ENCODE results near the gene CDK3. TPM values are rescaled to one million over a fixed set of nuclear protein-coding genes. Genes with fewer than 3 reads are reported as not detected.

Gene CDK3
- total RNA-seq, 2 experiments from 2014 or later, result 7.3 to 12.8 TPM

DNA sequence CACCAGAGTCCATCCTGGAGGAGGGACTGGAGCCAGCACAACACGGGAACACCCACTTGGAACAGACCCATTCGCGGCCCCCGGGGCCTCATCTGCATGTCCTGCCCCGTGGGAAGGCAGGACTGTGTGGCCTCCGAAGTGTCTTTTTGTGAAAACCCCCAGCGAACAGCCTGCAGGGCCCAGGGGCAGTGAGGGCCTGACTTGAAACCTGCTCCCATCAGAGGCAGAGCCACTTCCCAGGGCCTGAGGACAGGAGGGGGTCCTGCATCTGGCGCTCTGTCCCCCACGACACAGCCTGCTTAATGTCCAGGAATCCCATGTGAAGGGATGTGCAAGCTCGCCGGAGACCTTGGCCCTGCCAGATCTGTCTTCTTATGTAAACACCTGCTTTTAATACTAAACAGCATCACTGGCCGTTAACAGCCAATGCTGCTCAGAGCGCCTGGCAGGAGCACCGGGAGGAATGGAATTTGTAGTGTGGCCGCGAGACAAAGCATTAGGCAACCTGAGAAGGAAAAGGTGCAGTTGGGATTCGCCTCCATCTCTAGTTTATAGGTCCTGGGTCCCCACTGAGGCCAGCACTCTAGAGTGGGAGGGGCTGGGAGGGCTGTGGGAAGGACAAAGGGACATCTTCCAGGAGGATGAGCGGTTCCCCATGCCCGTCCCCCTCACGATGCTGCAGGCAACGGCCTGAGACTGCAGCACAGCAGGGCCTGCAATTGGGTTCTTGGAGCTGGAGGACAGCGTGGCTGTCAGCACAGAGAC lies 36.0 kb downstream of the CDK3 start:
- Histone ChIP-seq H3K9me2 (ENCODE audit: insufficient read depth, low read length) (no peaks in the 10 kb centered on the region), H3K79me2 (ENCODE audit: insufficient read depth, low read depth, low read length) (no peaks in the 10 kb centered on the region), H3K4me3 (ENCODE audit: low read depth, low read length, poor library complexity, severe bottlenecking) (no peak overlapping the region), H3K36me3 (ENCODE audit: insufficient read depth, low read length) (peaks cover 45% of the 10 kb centered on the region), H3K4me2 (ENCODE audit: low read length) (no peak overlapping the region), H2AFZ (ENCODE audit: low read length) (no peak overlapping the region), H3K4me1 (ENCODE audit: insufficient read depth, low read length, poor library complexity, severe bottlenecking) (no peaks in the 10 kb centered on the region), H3K27ac (ENCODE audit: low read depth, low read length, poor library complexity, severe bottlenecking) (no peak overlapping the region), H3K9me3 (ENCODE audit: low read length) (no peaks in the 10 kb centered on the region), H4K20me1 (ENCODE audit: insufficient read depth, low read length) (no peaks in the 10 kb centered on the region)
- no peak for TF ChIP-seq EZH2phosphoT487 (IDR thresholded peaks at IDR 0.05; ENCODE audit: borderline replicate concordance, low read depth, low read length)
- TF ChIP-seq, protein P1, sequence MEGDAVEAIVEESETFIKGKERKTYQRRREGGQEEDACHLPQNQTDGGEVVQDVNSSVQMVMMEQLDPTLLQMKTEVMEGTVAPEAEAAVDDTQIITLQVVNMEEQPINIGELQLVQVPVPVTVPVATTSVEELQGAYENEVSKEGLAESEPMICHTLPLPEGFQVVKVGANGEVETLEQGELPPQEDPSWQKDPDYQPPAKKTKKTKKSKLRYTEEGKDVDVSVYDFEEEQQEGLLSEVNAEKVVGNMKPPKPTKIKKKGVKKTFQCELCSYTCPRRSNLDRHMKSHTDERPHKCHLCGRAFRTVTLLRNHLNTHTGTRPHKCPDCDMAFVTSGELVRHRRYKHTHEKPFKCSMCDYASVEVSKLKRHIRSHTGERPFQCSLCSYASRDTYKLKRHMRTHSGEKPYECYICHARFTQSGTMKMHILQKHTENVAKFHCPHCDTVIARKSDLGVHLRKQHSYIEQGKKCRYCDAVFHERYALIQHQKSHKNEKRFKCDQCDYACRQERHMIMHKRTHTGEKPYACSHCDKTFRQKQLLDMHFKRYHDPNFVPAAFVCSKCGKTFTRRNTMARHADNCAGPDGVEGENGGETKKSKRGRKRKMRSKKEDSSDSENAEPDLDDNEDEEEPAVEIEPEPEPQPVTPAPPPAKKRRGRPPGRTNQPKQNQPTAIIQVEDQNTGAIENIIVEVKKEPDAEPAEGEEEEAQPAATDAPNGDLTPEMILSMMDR (conservative IDR thresholded peaks at IDR 0.05; ENCODE audit: low read length), result no peak
- CTCF ChIA-PET (ENCODE audit: unreplicated experiment), result no interaction called here
- POLR2A ChIA-PET, result no interaction called here
- intact Hi-C loops (cut with micrococcal nuclease; ENCODE audit: unreplicated experiment), result no loop called here
- DNase-seq (ENCODE audit: low spot score), result no peak
- BruUV-seq (replicated peaks), result no TSS peak

DNA sequence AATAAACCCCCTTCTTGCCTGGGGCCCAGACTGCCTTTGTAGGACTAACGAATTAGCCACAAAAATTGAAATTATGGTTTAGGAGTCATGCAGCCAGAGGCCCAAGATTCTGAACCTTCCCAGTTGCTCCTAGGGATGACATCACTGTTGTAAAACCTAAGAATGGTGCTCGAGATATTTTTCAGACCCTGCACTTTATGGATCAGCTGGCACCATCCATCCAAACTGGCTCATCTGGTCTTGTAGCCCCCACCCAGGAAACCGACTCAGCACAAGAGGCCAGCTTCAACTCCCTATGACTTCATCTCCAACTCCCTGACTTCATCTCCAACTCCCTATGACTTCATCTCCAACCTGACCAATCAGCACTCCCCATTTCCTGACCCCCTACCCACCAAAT lies 37.4 kb downstream of the CDK3 start:
- Histone ChIP-seq H4K20me1 (ENCODE audit: insufficient read depth, low read length) (no peaks in the 10 kb centered on the region), H3K4me1 (ENCODE audit: insufficient read depth, low read length, poor library complexity, severe bottlenecking) (no peaks in the 10 kb centered on the region), H3K79me2 (ENCODE audit: insufficient read depth, low read depth, low read length) (no peaks in the 10 kb centered on the region), H3K36me3 (ENCODE audit: insufficient read depth, low read length) (peaks cover 59% of the 10 kb centered on the region), H2AFZ (ENCODE audit: low read length) (no peak overlapping the region), H3K4me2 (ENCODE audit: low read length) (no peak overlapping the region), H3K27ac (ENCODE audit: low read depth, low read length, poor library complexity, severe bottlenecking) (no peak overlapping the region), H3K9me2 (ENCODE audit: insufficient read depth, low read length) (no peaks in the 10 kb centered on the region), H3K4me3 (ENCODE audit: low read depth, low read length, poor library complexity, severe bottlenecking) (no peak overlapping the region), H3K9me3 (ENCODE audit: low read length) (no peaks in the 10 kb centered on the region)
- DNase-seq (ENCODE audit: low spot score), result no peak
- no peak for TF ChIP-seq EZH2phosphoT487 (IDR thresholded peaks at IDR 0.05; ENCODE audit: borderline replicate concordance, low read depth, low read length)
- TF ChIP-seq, protein P1 (conservative IDR thresholded peaks at IDR 0.05; ENCODE audit: low read length), result no peak
- intact Hi-C loops (cut with micrococcal nuclease; ENCODE audit: unreplicated experiment), result no loop called here
- no TSS peak for BruUV-seq (replicated peaks)
- ChIA-PET POLR2A (no interaction called here), CTCF (ENCODE audit: unreplicated experiment) (no interaction called here)

DNA sequence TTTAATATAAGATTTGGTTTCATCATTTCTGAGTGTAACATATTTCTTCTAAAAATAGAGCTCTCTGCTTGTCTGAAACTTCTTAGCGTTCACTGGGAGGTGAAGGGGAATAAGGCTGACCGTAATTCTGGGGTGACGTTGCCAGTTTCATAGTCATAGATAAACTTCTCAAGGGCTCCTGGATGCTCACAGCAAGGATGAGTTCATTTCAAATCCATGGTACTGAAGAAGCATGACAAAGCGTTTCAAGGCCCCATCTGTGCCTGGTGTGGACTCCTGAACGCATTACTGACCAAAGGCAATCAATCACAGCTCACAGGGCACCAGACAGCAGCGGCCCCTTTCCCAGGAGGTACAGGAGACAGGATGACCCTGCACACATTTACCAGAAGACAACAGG lies 38.5 kb downstream of the CDK3 start:
- peaks cover 69% of the 10 kb centered on the region for H3K36me3 ChIP-seq (ENCODE audit: insufficient read depth, low read length)
- no peak overlapping the region for H3K27ac ChIP-seq (ENCODE audit: low read depth, low read length, poor library complexity, severe bottlenecking)
- no peak overlapping the region for H3K4me3 ChIP-seq (ENCODE audit: low read depth, low read length, poor library complexity, severe bottlenecking)
- H4K20me1 ChIP-seq (ENCODE audit: insufficient read depth, low read length), result no peaks in the 10 kb centered on the region
- no peak overlapping the region for H3K4me2 ChIP-seq (ENCODE audit: low read length)
- intact Hi-C loops (cut with micrococcal nuclease; ENCODE audit: unreplicated experiment), result no loop called here
- POLR2A ChIA-PET, result interaction anchor here (0.6 to 1.1 kb wide), 2 partner anchors 8 to 326 kb away, joined by 3 to 6 read pairs; no protein-coding TSS in a partner anchor
- CTCF ChIA-PET (ENCODE audit: unreplicated experiment), result no interaction called here
- no peaks in the 10 kb centered on the region for H3K79me2 ChIP-seq (ENCODE audit: insufficient read depth, low read depth, low read length)
- TSS peak; percentile 88 for BruUV-seq (replicated peaks)
- H3K9me2 ChIP-seq (ENCODE audit: insufficient read depth, low read length), result no peaks in the 10 kb centered on the region
- no peak overlapping the region for H2AFZ ChIP-seq (ENCODE audit: low read length)
- no peak for DNase-seq (ENCODE audit: low spot score)
- H3K9me3 ChIP-seq (ENCODE audit: low read length), result no peaks in the 10 kb centered on the region
- TF ChIP-seq EZH2phosphoT487 (IDR thresholded peaks at IDR 0.05; ENCODE audit: borderline replicate concordance, low read depth, low read length), result no peak
- TF ChIP-seq, protein P1 (conservative IDR thresholded peaks at IDR 0.05; ENCODE audit: low read length), result no peak
- no peaks in the 10 kb centered on the region for H3K4me1 ChIP-seq (ENCODE audit: insufficient read depth, low read length, poor library complexity, severe bottlenecking)
